Progenitor cell of endocrine pancreas (in vitro differentiated cells): ENCODE data around the gene FAM209B. TPM values are rescaled to one million over a fixed set of nuclear protein-coding genes. Genes with fewer than 3 reads are reported as not detected.
"Not testable (repeated sequence)": the region's sequence is repeated elsewhere in the genome, so short reads cannot be mapped to it uniquely, and the experiment has no call there.

ENCODE experiments used
- DNase-seq: peaks from one replicate; pipeline ENCODE4 v3.0.0; 2021; ENCODE audit warnings: low spot score; ENCODE audit not compliant: unreplicated experiment
- H3K27ac Mint-ChIP-seq: 2 replicates; pipeline ENCODE4 v1.8.0; 2021; ENCODE audit warnings: mild to moderate bottlenecking, moderate library complexity, mixed read lengths
- H3K27me3 Mint-ChIP-seq: 2 replicates; pipeline ENCODE4 v1.8.0; 2021; ENCODE audit warnings: mixed read lengths
- H3K36me3 Mint-ChIP-seq: 2 replicates; pipeline ENCODE4 v1.8.0; 2022; ENCODE audit warnings: mixed read lengths; ENCODE audit not compliant: insufficient read depth
- H3K4me1 Mint-ChIP-seq: 2 replicates; pipeline ENCODE4 v1.8.0; 2021; ENCODE audit warnings: low read depth, mixed read lengths
- H3K4me3 Mint-ChIP-seq: 2 replicates; pipeline ENCODE4 v1.8.0; 2021; ENCODE audit warnings: low read depth, mild to moderate bottlenecking, moderate library complexity, mixed read lengths
- H3K9me3 Mint-ChIP-seq: 2 replicates; pipeline ENCODE4 v1.8.0; 2021; ENCODE audit warnings: low read depth, mixed read lengths
- total RNA-seq: library from RNA; stranded (reverse); gene quantifications from 2 replicates; pipeline ENCODE4 v1.2.1, GENCODE V29; 2021
- TF ChIP-seq, protein P1 (sequence below): fragments of 200-600 bp; sonication (generic); IDR thresholded peaks from one replicate; pipeline ENCODE4 v1.5.0; 2021; ENCODE audit warnings: antibody characterized with exemption, mild to moderate bottlenecking; ENCODE audit not compliant: unreplicated experiment

Gene FAM209B
- total RNA-seq, 1 donor from 2014 or later: not detected

- Mint-ChIP-seq H3K4me1 (no peaks in the 10 kb centered on the region), H3K27ac (no peak overlapping the region), H3K9me3 (peaks cover 13% of the 10 kb centered on the region), H3K4me3 (no peak overlapping the region), H3K36me3 (peaks cover 35% of the 10 kb centered on the region), H3K27me3 (peaks cover 2% of the 10 kb centered on the region)
- TF ChIP-seq, protein P1, sequence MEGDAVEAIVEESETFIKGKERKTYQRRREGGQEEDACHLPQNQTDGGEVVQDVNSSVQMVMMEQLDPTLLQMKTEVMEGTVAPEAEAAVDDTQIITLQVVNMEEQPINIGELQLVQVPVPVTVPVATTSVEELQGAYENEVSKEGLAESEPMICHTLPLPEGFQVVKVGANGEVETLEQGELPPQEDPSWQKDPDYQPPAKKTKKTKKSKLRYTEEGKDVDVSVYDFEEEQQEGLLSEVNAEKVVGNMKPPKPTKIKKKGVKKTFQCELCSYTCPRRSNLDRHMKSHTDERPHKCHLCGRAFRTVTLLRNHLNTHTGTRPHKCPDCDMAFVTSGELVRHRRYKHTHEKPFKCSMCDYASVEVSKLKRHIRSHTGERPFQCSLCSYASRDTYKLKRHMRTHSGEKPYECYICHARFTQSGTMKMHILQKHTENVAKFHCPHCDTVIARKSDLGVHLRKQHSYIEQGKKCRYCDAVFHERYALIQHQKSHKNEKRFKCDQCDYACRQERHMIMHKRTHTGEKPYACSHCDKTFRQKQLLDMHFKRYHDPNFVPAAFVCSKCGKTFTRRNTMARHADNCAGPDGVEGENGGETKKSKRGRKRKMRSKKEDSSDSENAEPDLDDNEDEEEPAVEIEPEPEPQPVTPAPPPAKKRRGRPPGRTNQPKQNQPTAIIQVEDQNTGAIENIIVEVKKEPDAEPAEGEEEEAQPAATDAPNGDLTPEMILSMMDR: no peak
- DNase-seq: no peak
These were observed 12.9 kb upstream of the FAM209B start for GRCh38 chr20:56520180-56520579.

- peak overlapping the region; percentile 79 for H3K27ac Mint-ChIP-seq
- peaks cover 13% of the 10 kb centered on the region for H3K9me3 Mint-ChIP-seq
- DNase-seq, H3K27me3 Mint-ChIP-seq, H3K4me1 Mint-ChIP-seq, H3K4me3 Mint-ChIP-seq: not testable (repeated sequence)
- peaks cover 35% of the 10 kb centered on the region for H3K36me3 Mint-ChIP-seq
These were observed 12.2 kb upstream of the FAM209B start for GRCh38 chr20:56520746-56521354.

GRCh38 chr20:56522311-56522710 lies 10.7 kb upstream of the FAM209B start:
- no peak overlapping the region for H3K4me3 Mint-ChIP-seq
- no peak overlapping the region for H3K27ac Mint-ChIP-seq
- peaks cover 6% of the 10 kb centered on the region for H3K27me3 Mint-ChIP-seq
- peaks cover 13% of the 10 kb centered on the region for H3K9me3 Mint-ChIP-seq
- no peaks in the 10 kb centered on the region for H3K4me1 Mint-ChIP-seq
- DNase-seq: no peak
- TF ChIP-seq, protein P1: no peak
- H3K36me3 Mint-ChIP-seq: peaks cover 35% of the 10 kb centered on the region

DNA sequence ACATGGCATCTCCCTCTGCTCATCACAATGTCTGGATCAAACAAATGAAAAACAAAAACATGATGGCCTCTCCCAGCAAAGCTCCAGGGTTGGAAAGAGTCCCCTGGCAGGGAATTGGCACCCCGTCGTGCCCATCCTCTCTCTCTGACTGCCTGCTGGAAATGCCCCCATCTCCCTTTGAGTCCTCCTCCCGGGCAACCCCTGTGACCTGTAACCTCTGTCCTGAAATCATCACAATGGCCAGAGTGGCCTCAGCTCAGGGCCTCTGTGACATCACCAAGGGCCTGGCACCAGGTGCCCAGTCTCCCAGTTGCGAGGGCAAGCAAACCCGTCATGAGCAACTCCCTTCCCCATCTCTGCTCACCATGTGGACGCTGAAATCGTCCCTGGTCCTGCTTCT lies 8.6 kb upstream of the FAM209B start, which contains the start of gene FAM209A:
Gene FAM209A, plus strand, starts transcription at position 301 of the 400 bp plus-strand sequence. Its CDS starts 65 bp downstream, at position 366.
- not testable (repeated sequence) for H3K27me3 Mint-ChIP-seq, DNase-seq, H3K27ac Mint-ChIP-seq, H3K4me3 Mint-ChIP-seq, H3K4me1 Mint-ChIP-seq
- H3K36me3 Mint-ChIP-seq: peaks cover 17% of the 10 kb centered on the region
- H3K9me3 Mint-ChIP-seq: peaks cover 13% of the 10 kb centered on the region

GRCh38 chr20:56527521-56527920 lies 5.5 kb upstream of the FAM209B start:
- no peak overlapping the region for H3K4me3 Mint-ChIP-seq
- TF ChIP-seq, protein P1: no peak
- H3K4me1 Mint-ChIP-seq: no peaks in the 10 kb centered on the region

GRCh38 chr20:56537997-56538396 lies 5.0 kb downstream of the FAM209B start:
- Mint-ChIP-seq H3K27ac (no peak overlapping the region), H3K4me3 (no peak overlapping the region), H3K36me3 (no peaks in the 10 kb centered on the region), H3K4me1 (no peaks in the 10 kb centered on the region), H3K9me3 (no peaks in the 10 kb centered on the region), H3K27me3 (no peaks in the 10 kb centered on the region)
- TF ChIP-seq, protein P1: no peak
- DNase-seq: no peak

More at GRCh38 chr20:56527521-56527920, 5.5 kb upstream of the FAM209B start:
- no peak overlapping the region for H3K27ac Mint-ChIP-seq
- no peaks in the 10 kb centered on the region for H3K9me3 Mint-ChIP-seq
- H3K36me3 Mint-ChIP-seq: no peaks in the 10 kb centered on the region
- no peak for DNase-seq
- peaks cover 6% of the 10 kb centered on the region for H3K27me3 Mint-ChIP-seq
